ENCODE data around the gene SPEM3. TPM values are rescaled to one million over a fixed set of nuclear protein-coding genes. Genes with fewer than 3 reads are reported as not detected.

Gene SPEM3
- total and polyA plus RNA-seq, 2 of the 4 experiments (the other 2 are of a cell fraction): not detected

GRCh38 chr17:7441266-7441665, 12.6 kb downstream of the SPEM3 start:
- DNase-seq: no peak
- Histone ChIP-seq H3K9ac (ENCODE audit: low read depth, low read length) (no peak overlapping the region), H2BK5ac (ENCODE audit: low read depth, low read length, poor library complexity, severe bottlenecking) (no peak overlapping the region), H3K79me1 (ENCODE audit: low read depth in 1 of 2, low read length in 2 of 2) (peaks cover 0 to 2% of the 10 kb centered on the region in 2 experiments; a peak in 1 of 4 replicates), H2AFZ (replicated peaks; ENCODE audit: low read length, poor library complexity) (no peak overlapping the region), H4K91ac (ENCODE audit: insufficient read depth, low read depth, low read length) (no peak overlapping the region), H4K5ac (ENCODE audit: low read depth, low read length) (no peak overlapping the region), H2BK120ac (ENCODE audit: low read depth, low read length) (no peak overlapping the region), H3K14ac (replicated peaks; ENCODE audit: low read depth, low read length) (no peak overlapping the region), H2AK5ac (ENCODE audit: low read depth, low read length) (no peak overlapping the region), H2BK15ac (ENCODE audit: low read depth, low read length) (no peak overlapping the region), H3K23ac (ENCODE audit: low read depth, low read length) (no peak overlapping the region), H3K4me2 (ENCODE audit: low read depth, low read length) (no peak overlapping the region), H3K27me3 (ENCODE audit: control insufficient read depth, insufficient read depth, low read length) (peaks cover 41% of the 10 kb centered on the region), H3K27ac (ENCODE audit: insufficient read depth, low read length) (no peak overlapping the region), H2BK20ac (ENCODE audit: low read depth, low read length) (no peak overlapping the region), H3K36me3 (ENCODE audit: control insufficient read depth, insufficient read depth, low read length) (no peaks in the 10 kb centered on the region), H3K18ac (ENCODE audit: low read depth, low read length) (no peak overlapping the region), H3K56ac (ENCODE audit: extremely low read depth, insufficient read depth, low read length) (no peak overlapping the region), H4K8ac (ENCODE audit: low read depth in 2 of 2, low read length in 2 of 2) (no peak overlapping the region), H2AK9ac (replicated peaks; ENCODE audit: low read depth, low read length, poor library complexity) (no peak overlapping the region), H3K9me3 (ENCODE audit: control insufficient read depth, insufficient read depth, low read length) (no peaks in the 10 kb centered on the region), H3K4ac (ENCODE audit: low read depth, low read length) (no peak overlapping the region), H3K4me3 (ENCODE audit: insufficient read depth, low read depth, low read length) (no peak overlapping the region), H3K4me1 (ENCODE audit: control insufficient read depth, insufficient read depth, low read length) (peaks cover 22% of the 10 kb centered on the region), H3K9me1 (ENCODE audit: insufficient read depth, low read length) (0 out of 2 replicates have a peak, but pooled peaks cover 8% of the 10 kb centered on the region), H4K20me1 (ENCODE audit: insufficient read depth, low read length) (peaks cover 3% of the 10 kb centered on the region; the same call in 1 of the 2 replicates)
- intact Hi-C loops (cut with micrococcal nuclease) (no loop called here), dilution Hi-C loops (cut with HindIII; ENCODE audit: low sequenced_read_pairs, unreplicated experiment) (no loop called here), in situ Hi-C loops (cut with MboI; ENCODE audit: low sequenced_read_pairs) (no loop called here)
- ChIA-PET POLR2A (ENCODE audit: unreplicated experiment) (interaction anchor here (0.6 kb wide), 3 partner anchors 28 to 934 kb away, joined by 3 to 8 read pairs (median 7); no protein-coding TSS in a partner anchor), CTCF (no interaction called here)
- no peak for ATAC-seq (ENCODE audit: low read depth)
- BruUV-seq (replicated peaks): no TSS peak
- no peak for TF ChIP-seq RFX5 (IDR thresholded peaks at IDR 0.05; ENCODE audit: low read depth, low read length)
- no CpG with 5 or more reads among the region's 7 CpGs for WGBS, 2 experiments (ENCODE audit: extremely low coverage in 2 of 2, insufficient read length in 1 of 2)
